Caco-2 (cell line): ENCODE results near the gene LRRC46. TPM values are rescaled to one million over a fixed set of nuclear protein-coding genes. Genes with fewer than 3 reads are reported as not detected.

Experiments
- BruUV-seq: library from RNA; stranded (reverse); fragments of 400-500 nt; replicated peaks from 2 replicates; lab custom pipeline; 2021; lab: Mats Ljungman, UMichigan
- CTCF ChIA-PET: fragments of 300-600 bp; sonication (Branson Sonifier 250); formaldehyde crosslinking; loops from one replicate; lab custom pipeline; 2022; ENCODE audit warnings: antibody characterized with exemption; lab: Charles Lee
- POLR2A ChIA-PET: fragments of 300-600 bp; sonication (Branson Sonifier 250); formaldehyde crosslinking; loops from one replicate; lab custom pipeline; 2022; ENCODE audit warnings: antibody characterized with exemption; lab: Charles Lee
- DNase-seq, 2 experiments: peaks; one replicate each; pipeline versions ENCODE4 v3.0.0 to v3.0.0-alpha.2; 2020 to 2022
- H3K27me3 ChIP-seq: replicated peaks from 2 replicates; pipeline ENCODE4 v1.6.0; 2011; ENCODE audit warnings: low read length; ENCODE audit not compliant: control insufficient read depth, insufficient read depth
- H3K36me3 ChIP-seq: 2 replicates; pipeline ENCODE4 v1.5.1; 2011; ENCODE audit warnings: low read length; ENCODE audit not compliant: control insufficient read depth, insufficient read depth
- H3K4me1 ChIP-seq: fragments of 250-450 bp; sonication (Bioruptor Pico); 2 replicates; pipeline ENCODE4 v1.5.1; 2020; ENCODE audit warnings: mild to moderate bottlenecking
- H3K4me3 ChIP-seq: 2 replicates; pipeline ENCODE4 v1.5.1; 2011; ENCODE audit warnings: low read depth, mild to moderate bottlenecking, control low read depth, low read length
- H3K9me3 ChIP-seq: fragments of 250-450 bp; sonication (Bioruptor Pico); 2 replicates; pipeline ENCODE4 v1.5.1; 2020; ENCODE audit warnings: mild to moderate bottlenecking, moderate library complexity
- H3K27ac Mint-ChIP-seq: one replicate; pipeline ENCODE4 v1.8.0; 2022; ENCODE audit warnings: mixed read lengths; ENCODE audit not compliant: unreplicated experiment
- H3K27me3 Mint-ChIP-seq: one replicate; pipeline ENCODE4 v1.8.0; 2022; ENCODE audit warnings: mixed read lengths; ENCODE audit not compliant: insufficient read depth, unreplicated experiment
- H3K36me3 Mint-ChIP-seq: one replicate; pipeline ENCODE4 v1.8.0; 2022; ENCODE audit warnings: mild to moderate bottlenecking, mixed read lengths; ENCODE audit not compliant: insufficient read depth, unreplicated experiment
- H3K4me1 Mint-ChIP-seq: one replicate; pipeline ENCODE4 v1.8.0; 2022; ENCODE audit warnings: low read depth, mixed read lengths; ENCODE audit not compliant: unreplicated experiment
- H3K4me3 Mint-ChIP-seq: one replicate; pipeline ENCODE4 v1.8.0; 2022; ENCODE audit warnings: mild to moderate bottlenecking, moderate library complexity, mixed read lengths; ENCODE audit not compliant: unreplicated experiment
- H3K9me3 Mint-ChIP-seq: one replicate; pipeline ENCODE4 v1.8.0; 2022; ENCODE audit warnings: mixed read lengths; ENCODE audit not compliant: unreplicated experiment
- intact Hi-C: fragments of 100-400 bp; cut with micrococcal nuclease; formaldehyde crosslinking; loops from one replicate; pipeline ENCODE4 v1.10.0; 2022; ENCODE audit not compliant: unreplicated experiment
- total RNA-seq: library from RNA; stranded (reverse); gene quantifications from 2 replicates; pipeline ENCODE4 v1.2.3, GENCODE V29; 2022
- TF ChIP-seq, protein P1 (sequence below), 2 experiments: fragments of 200-600 bp in 1 of 2; IDR thresholded peaks; 1 replicate in 1 of 2; 2 replicates in 1 of 2; pipeline versions ENCODE4 v1.5.1 to v1.8.0; 2011 to 2022; ENCODE audit warnings: antibody characterized with exemption in 1 of 2, control low read depth in 1 of 2, inconsistent platforms in 1 of 2, low read depth in 1 of 2, low read length in 1 of 2, mild to moderate bottlenecking in 1 of 2, moderate library complexity in 1 of 2; ENCODE audit not compliant: insufficient read depth in 1 of 2, severe bottlenecking in 1 of 2, unreplicated experiment in 1 of 2

The LRRC46 gene
- total RNA-seq, 1 experiment from 2014 or later, result 2.3 TPM

DNA sequence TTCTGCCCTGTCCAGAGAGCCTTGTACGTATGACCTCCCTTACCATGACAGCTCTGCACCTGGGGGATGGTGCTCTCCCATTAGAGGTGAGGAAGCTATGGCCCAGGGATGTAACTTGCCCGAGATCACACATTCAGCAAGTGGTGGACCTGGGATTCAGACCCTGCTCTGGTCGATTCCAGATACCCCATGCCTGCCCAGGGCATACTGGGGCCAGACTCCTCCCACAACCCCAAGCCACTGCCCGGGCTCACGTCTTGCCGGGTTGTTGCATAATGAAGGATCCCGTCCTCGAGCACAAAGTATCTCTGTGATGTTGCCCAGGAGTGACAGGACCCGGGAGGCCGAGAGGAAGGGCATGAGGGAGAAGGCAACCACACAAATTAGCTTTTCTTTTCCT lies 12.0 kb upstream of the LRRC46 start:
- Mint-ChIP-seq H3K4me3 (no peak overlapping the region), H3K27me3 (no peaks in the 10 kb centered on the region), H3K36me3 (peaks cover 8% of the 10 kb centered on the region), H3K27ac (no peak overlapping the region), H3K4me1 (peaks cover 18% of the 10 kb centered on the region), H3K9me3 (no peaks in the 10 kb centered on the region)
- Histone ChIP-seq H3K9me3 (no peaks in the 10 kb centered on the region), H3K36me3 (peaks cover 7% of the 10 kb centered on the region), H3K27me3 (no peaks in the 10 kb centered on the region), H3K4me3 (no peak overlapping the region), H3K4me1 (peaks cover 9% of the 10 kb centered on the region)
- intact Hi-C loops, result no loop called here
- TF ChIP-seq, protein P1, sequence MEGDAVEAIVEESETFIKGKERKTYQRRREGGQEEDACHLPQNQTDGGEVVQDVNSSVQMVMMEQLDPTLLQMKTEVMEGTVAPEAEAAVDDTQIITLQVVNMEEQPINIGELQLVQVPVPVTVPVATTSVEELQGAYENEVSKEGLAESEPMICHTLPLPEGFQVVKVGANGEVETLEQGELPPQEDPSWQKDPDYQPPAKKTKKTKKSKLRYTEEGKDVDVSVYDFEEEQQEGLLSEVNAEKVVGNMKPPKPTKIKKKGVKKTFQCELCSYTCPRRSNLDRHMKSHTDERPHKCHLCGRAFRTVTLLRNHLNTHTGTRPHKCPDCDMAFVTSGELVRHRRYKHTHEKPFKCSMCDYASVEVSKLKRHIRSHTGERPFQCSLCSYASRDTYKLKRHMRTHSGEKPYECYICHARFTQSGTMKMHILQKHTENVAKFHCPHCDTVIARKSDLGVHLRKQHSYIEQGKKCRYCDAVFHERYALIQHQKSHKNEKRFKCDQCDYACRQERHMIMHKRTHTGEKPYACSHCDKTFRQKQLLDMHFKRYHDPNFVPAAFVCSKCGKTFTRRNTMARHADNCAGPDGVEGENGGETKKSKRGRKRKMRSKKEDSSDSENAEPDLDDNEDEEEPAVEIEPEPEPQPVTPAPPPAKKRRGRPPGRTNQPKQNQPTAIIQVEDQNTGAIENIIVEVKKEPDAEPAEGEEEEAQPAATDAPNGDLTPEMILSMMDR (IDR thresholded peaks at IDR 0.05; ENCODE audit: insufficient read depth in 1 of 2, low read depth in 1 of 2, low read length in 1 of 2, severe bottlenecking in 1 of 2, unreplicated experiment in 1 of 2), result no peak
- BruUV-seq, result no TSS peak
- POLR2A ChIA-PET, result interaction anchor here (1.7 kb wide), 1 partner anchor 12 kb away, joined by 5 read pairs; the partner anchor contains the start of genes LRRC46 and MRPL10
- peak in 1 of 2 experiments; percentile 47 for DNase-seq
- CTCF ChIA-PET, result interaction anchor here (1.3 kb wide), 1 partner anchor 70 kb away, joined by 3 read pairs; no protein-coding TSS in a partner anchor

DNA sequence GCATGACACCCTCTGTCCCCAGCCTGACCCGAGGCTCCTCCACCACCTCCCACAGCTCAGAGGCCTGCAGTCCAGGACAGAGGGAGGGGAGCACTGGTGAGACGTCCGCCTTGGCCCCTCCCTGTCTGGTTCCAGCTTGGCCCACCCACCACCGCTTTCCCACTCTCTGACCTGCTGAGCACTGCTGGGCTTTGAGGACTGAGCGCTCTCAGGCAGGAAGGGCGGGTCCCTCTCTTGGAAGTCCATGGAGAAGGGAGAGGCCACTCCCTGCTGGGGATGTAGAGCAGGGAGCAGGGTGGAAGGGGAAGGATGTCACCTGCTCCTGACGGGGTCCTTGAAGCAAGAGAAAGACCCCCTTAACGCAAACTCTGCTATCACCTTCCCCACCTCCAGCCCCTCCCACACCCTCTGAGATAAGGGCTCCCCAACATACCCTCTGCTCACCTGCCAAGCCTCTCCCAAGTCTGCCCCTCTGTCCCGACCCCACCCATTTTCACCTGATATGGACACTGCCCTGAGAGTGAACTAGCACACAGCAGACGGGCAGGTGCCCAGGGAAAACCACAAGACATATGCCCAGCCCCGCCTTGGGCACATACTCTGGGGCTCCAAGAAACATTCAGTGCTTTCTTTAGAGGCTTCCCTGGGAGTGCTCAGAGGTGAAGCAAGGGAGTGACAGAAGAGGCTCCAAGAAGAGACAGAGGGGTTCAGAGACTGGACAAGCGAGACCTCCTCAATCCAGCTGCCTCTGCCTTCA lies 11.3 kb upstream of the LRRC46 start:
- Mint-ChIP-seq H3K27ac (peak overlapping the region; percentile 92), H3K9me3 (no peaks in the 10 kb centered on the region), H3K27me3 (no peaks in the 10 kb centered on the region), H3K36me3 (peaks cover 15% of the 10 kb centered on the region), H3K4me3 (peak overlapping the region; percentile 98), H3K4me1 (peaks cover 18% of the 10 kb centered on the region)
- CTCF ChIA-PET, result interaction anchor here (1.3 to 2.2 kb wide), 3 partner anchors 10 to 70 kb away, joined by 3 to 10 read pairs (median 10); no protein-coding TSS in a partner anchor
- peaks cover 7% of the 10 kb centered on the region for H3K36me3 ChIP-seq
- H3K9me3 ChIP-seq, result no peaks in the 10 kb centered on the region
- TF ChIP-seq, protein P1 (IDR thresholded peaks at IDR 0.05; ENCODE audit: insufficient read depth in 1 of 2, low read depth in 1 of 2, low read length in 1 of 2, severe bottlenecking in 1 of 2, unreplicated experiment in 1 of 2), result no peak
- POLR2A ChIA-PET, result no interaction called here
- intact Hi-C loops, result no loop called here
- no peaks in the 10 kb centered on the region for H3K27me3 ChIP-seq
- no TSS peak for BruUV-seq
- peak overlapping the region; percentile 75 for H3K4me3 ChIP-seq
- peaks cover 9% of the 10 kb centered on the region for H3K4me1 ChIP-seq
- DNase-seq, result peak in 1 of 2 experiments; percentile 66

DNA sequence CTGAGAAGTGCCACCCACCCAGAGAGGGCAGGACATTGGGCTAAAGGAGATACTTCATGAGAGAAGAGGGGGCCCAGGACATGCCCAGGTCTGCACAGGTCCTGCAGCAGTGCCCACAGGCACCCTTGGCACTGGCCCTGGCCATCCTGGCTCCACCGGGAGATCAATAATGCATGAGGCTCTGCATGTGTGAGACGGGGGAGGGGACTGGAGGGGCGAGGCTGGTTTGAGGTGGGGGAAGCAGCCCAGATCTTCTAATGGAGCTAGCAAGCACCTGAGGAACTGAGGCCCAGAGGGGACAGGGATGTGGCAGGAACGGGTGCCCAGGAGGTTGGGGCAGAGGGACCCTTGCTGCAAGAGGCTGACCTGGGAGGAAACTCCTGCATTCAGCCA lies 10.4 kb upstream of the LRRC46 start:
- intact Hi-C loops, result loop anchor here (1.0 kb wide), 2 partner anchors 10 to 11 kb away; partner anchors contain the start of genes LRRC46 and MRPL10

More for the DNA sequence above, 10.4 kb upstream of the LRRC46 start:
- Mint-ChIP-seq H3K9me3 (no peaks in the 10 kb centered on the region), H3K27ac (peak overlapping the region; percentile 92), H3K4me1 (peaks cover 18% of the 10 kb centered on the region), H3K4me3 (peak overlapping the region; percentile 98), H3K27me3 (no peaks in the 10 kb centered on the region), H3K36me3 (peaks cover 23% of the 10 kb centered on the region)
- Histone ChIP-seq H3K27me3 (no peaks in the 10 kb centered on the region), H3K9me3 (no peaks in the 10 kb centered on the region), H3K4me1 (peaks cover 9% of the 10 kb centered on the region), H3K36me3 (peaks cover 7% of the 10 kb centered on the region), H3K4me3 (peak overlapping the region; percentile 75)
- ChIA-PET CTCF (interaction anchor here (0.6 to 2.4 kb wide), 16 partner anchors 9 to 197 kb away, joined by 3 to 36 read pairs (median 6); partner anchors contain the start of genes KPNB1, LRRC46, MRPL10 and SCRN2), POLR2A (interaction anchor here (1.0 to 1.6 kb wide), 4 partner anchors 10 to 120 kb away, joined by 4 to 32 read pairs (median 9); partner anchors contain the start of genes LRRC46, MRPL10, PNPO and SP6)
- TF ChIP-seq, protein P1 (IDR thresholded peaks at IDR 0.05; ENCODE audit: insufficient read depth in 1 of 2, low read depth in 1 of 2, low read length in 1 of 2, severe bottlenecking in 1 of 2, unreplicated experiment in 1 of 2), result no peak
- DNase-seq, result peak in 1 of 2 experiments; percentile 53
- TSS peak; percentile 15 for BruUV-seq
